ENCODE results near the gene NFATC1. TPM values are rescaled to one million over a fixed set of nuclear protein-coding genes. Genes with fewer than 3 reads are reported as not detected.

Gene NFATC1
- total and polyA plus RNA-seq, 3 experiments from 2014 or later, result 36.7 to 46.7 (median 45.9) TPM

GRCh38 chr18:79521416-79522205 lies 125.9 kb downstream of the NFATC1 start:
- ChIA-PET CTCF (no interaction called here), POLR2A (no interaction called here)
- peak in 1 of 5 donors; percentile 45 for DNase-seq
- Histone ChIP-seq H3K27ac (ENCODE audit: low read depth, low read length) (peak overlapping the region; percentile 40), H3K4me3 (ENCODE audit: low read length) (no peak overlapping the region), H3K9me3 (ENCODE audit: low read length) (no peaks in the 10 kb centered on the region), H3K4me1 (ENCODE audit: insufficient read depth, low read length) (peaks cover 82% of the 10 kb centered on the region), H3K36me3 (ENCODE audit: insufficient read depth, low read length) (no peaks in the 10 kb centered on the region), H3K27me3 (ENCODE audit: insufficient read depth, low read length, poor library complexity, severe bottlenecking) (no peaks in the 10 kb centered on the region)
- no peaks in the 10 kb centered on the region for H3K36me3 Mint-ChIP-seq
- H3K4me3 Mint-ChIP-seq, result peak overlapping the region; percentile 31 to 93 (median 85)
- no peaks in the 10 kb centered on the region for H3K9me3 Mint-ChIP-seq
- no peaks in the 10 kb centered on the region for H3K27me3 Mint-ChIP-seq
- peaks cover 65 to 88% (median 76%) of the 10 kb centered on the region in 3 donors for H3K4me1 Mint-ChIP-seq
- H3K27ac Mint-ChIP-seq, result peak overlapping the region; percentile 92 to 98 (median 96)

- CTCF ChIA-PET, result interaction anchor here (1.3 to 2.7 kb wide), 8 partner anchors 15 to 142 kb away, joined by 4 to 31 read pairs (median 6); partner anchors contain the start of gene NFATC1
- peaks cover 55 to 78% (median 66%) of the 10 kb centered on the region in 3 donors for H3K4me1 Mint-ChIP-seq
- H3K27ac Mint-ChIP-seq, result peak overlapping the region; percentile 92 to 98 (median 96)
- H3K9me3 Mint-ChIP-seq, result no peaks in the 10 kb centered on the region
- peak overlapping the region; percentile 62 to 93 (median 85) for H3K4me3 Mint-ChIP-seq
- Histone ChIP-seq H3K27me3 (ENCODE audit: insufficient read depth, low read length, poor library complexity, severe bottlenecking) (no peaks in the 10 kb centered on the region), H3K4me3 (ENCODE audit: low read length) (peak overlapping the region; percentile 75), H3K27ac (ENCODE audit: low read depth, low read length) (peak overlapping the region; percentile 40), H3K36me3 (ENCODE audit: insufficient read depth, low read length) (no peaks in the 10 kb centered on the region), H3K4me1 (ENCODE audit: insufficient read depth, low read length) (peaks cover 72% of the 10 kb centered on the region), H3K9me3 (ENCODE audit: low read length) (no peaks in the 10 kb centered on the region)
- no peaks in the 10 kb centered on the region for H3K27me3 Mint-ChIP-seq
- peaks cover 0 to 7% (median 3%) of the 10 kb centered on the region in 3 donors for H3K36me3 Mint-ChIP-seq
- POLR2A ChIA-PET, result interaction anchor here (0.8 to 2.0 kb wide), 5 partner anchors 15 to 156 kb away, joined by 3 to 9 read pairs (median 5); no protein-coding TSS in a partner anchor
- peak; percentile 44 to 86 (median 63) for DNase-seq
Observed at GRCh38 chr18:79522451-79523205, 126.9 kb downstream of the NFATC1 start.

GRCh38 chr18:79523206-79523735 lies 127.5 kb downstream of the NFATC1 start:
- H3K27ac ChIP-seq (ENCODE audit: low read depth, low read length), result peak overlapping the region; percentile 40
- H3K4me3 Mint-ChIP-seq, result peak overlapping the region; percentile 62 to 93 (median 85)
- H3K36me3 ChIP-seq (ENCODE audit: insufficient read depth, low read length), result peaks cover 1% of the 10 kb centered on the region
- peak in 3 of 5 donors; percentile 67 to 85 (median 75) for DNase-seq
- ChIA-PET POLR2A (interaction anchor here (1.5 to 2.0 kb wide), 4 partner anchors 118 to 155 kb away, joined by 4 to 9 read pairs (median 6); no protein-coding TSS in a partner anchor), CTCF (interaction anchor here (1.3 to 2.7 kb wide), 8 partner anchors 15 to 143 kb away, joined by 4 to 31 read pairs (median 6); partner anchors contain the start of gene NFATC1)
- peak overlapping the region; percentile 75 for H3K4me3 ChIP-seq (ENCODE audit: low read length)
- no peaks in the 10 kb centered on the region for H3K9me3 Mint-ChIP-seq
- H3K4me1 ChIP-seq (ENCODE audit: insufficient read depth, low read length), result peaks cover 66% of the 10 kb centered on the region
- H3K27me3 Mint-ChIP-seq, result no peaks in the 10 kb centered on the region
- H3K36me3 Mint-ChIP-seq, result peaks cover 0 to 14% (median 5%) of the 10 kb centered on the region in 3 donors
- no peaks in the 10 kb centered on the region for H3K27me3 ChIP-seq (ENCODE audit: insufficient read depth, low read length, poor library complexity, severe bottlenecking)
- H3K4me1 Mint-ChIP-seq, result peaks cover 49 to 71% (median 59%) of the 10 kb centered on the region in 3 donors
- H3K27ac Mint-ChIP-seq, result peak overlapping the region; percentile 92 to 98 (median 96)
- no peaks in the 10 kb centered on the region for H3K9me3 ChIP-seq (ENCODE audit: low read length)

- peak; percentile 59 to 90 (median 82) for DNase-seq
- Histone ChIP-seq H3K27me3 (ENCODE audit: insufficient read depth, low read length, poor library complexity, severe bottlenecking) (no peaks in the 10 kb centered on the region), H3K4me1 (ENCODE audit: insufficient read depth, low read length) (peaks cover 61% of the 10 kb centered on the region), H3K4me3 (ENCODE audit: low read length) (peak overlapping the region; percentile 75), H3K27ac (ENCODE audit: low read depth, low read length) (peak overlapping the region; percentile 43), H3K9me3 (ENCODE audit: low read length) (no peaks in the 10 kb centered on the region), H3K36me3 (ENCODE audit: insufficient read depth, low read length) (peaks cover 5% of the 10 kb centered on the region)
- CTCF ChIA-PET, result interaction anchor here (0.6 to 2.7 kb wide), 10 partner anchors 12 to 144 kb away, joined by 3 to 31 read pairs (median 4); partner anchors contain the start of gene NFATC1
- POLR2A ChIA-PET, result interaction anchor here (1.5 to 2.0 kb wide), 4 partner anchors 118 to 155 kb away, joined by 4 to 9 read pairs (median 6); no protein-coding TSS in a partner anchor
- H3K36me3 Mint-ChIP-seq, result peaks cover 0 to 17% (median 5%) of the 10 kb centered on the region in 3 donors
- peak overlapping the region; percentile 62 to 93 (median 85) for H3K4me3 Mint-ChIP-seq
- no peaks in the 10 kb centered on the region for H3K9me3 Mint-ChIP-seq
- peaks cover 45 to 70% (median 57%) of the 10 kb centered on the region in 3 donors for H3K4me1 Mint-ChIP-seq
- H3K27me3 Mint-ChIP-seq, result no peaks in the 10 kb centered on the region
- H3K27ac Mint-ChIP-seq, result peak overlapping the region; percentile 92 to 98 (median 96)
Observed at GRCh38 chr18:79523736-79524180, 128.0 kb downstream of the NFATC1 start.

- peak overlapping the region; percentile 91 to 98 (median 96) for H3K27ac Mint-ChIP-seq
- POLR2A ChIA-PET, result interaction anchor here (2.0 kb wide), 2 partner anchors 131 to 154 kb away, joined by 5 to 9 read pairs; no protein-coding TSS in a partner anchor
- peak overlapping the region; percentile 65 for H3K4me3 ChIP-seq (ENCODE audit: low read length)
- peak; percentile 43 to 73 (median 59) for DNase-seq
- H3K36me3 Mint-ChIP-seq, result peaks cover 0 to 24% (median 5%) of the 10 kb centered on the region in 3 donors
- peaks cover 5% of the 10 kb centered on the region for H3K36me3 ChIP-seq (ENCODE audit: insufficient read depth, low read length)
- no peaks in the 10 kb centered on the region for H3K27me3 Mint-ChIP-seq
- CTCF ChIA-PET, result interaction anchor here (0.6 to 2.7 kb wide), 10 partner anchors 13 to 144 kb away, joined by 3 to 31 read pairs (median 4); partner anchors contain the start of gene NFATC1
- peak overlapping the region; percentile 43 for H3K27ac ChIP-seq (ENCODE audit: low read depth, low read length)
- H3K4me1 ChIP-seq (ENCODE audit: insufficient read depth, low read length), result peaks cover 55% of the 10 kb centered on the region
- H3K4me3 Mint-ChIP-seq, result peak overlapping the region; percentile 62 to 93 (median 85)
- no peaks in the 10 kb centered on the region for H3K27me3 ChIP-seq (ENCODE audit: insufficient read depth, low read length, poor library complexity, severe bottlenecking)
- H3K9me3 Mint-ChIP-seq, result no peaks in the 10 kb centered on the region
- H3K9me3 ChIP-seq (ENCODE audit: low read length), result no peaks in the 10 kb centered on the region
- peaks cover 45 to 66% (median 57%) of the 10 kb centered on the region in 3 donors for H3K4me1 Mint-ChIP-seq
Observed at GRCh38 chr18:79524181-79525078, 128.7 kb downstream of the NFATC1 start.

GRCh38 chr18:79525556-79526467 lies 130.1 kb downstream of the NFATC1 start:
- peaks cover 5% of the 10 kb centered on the region for H3K36me3 ChIP-seq (ENCODE audit: insufficient read depth, low read length)
- peak in 1 of 5 donors; percentile 45 for DNase-seq
- Mint-ChIP-seq H3K4me1 (peaks cover 35 to 52% (median 43%) of the 10 kb centered on the region in 3 donors), H3K27me3 (no peaks in the 10 kb centered on the region), H3K4me3 (peak overlapping the region in 4 of 7 donors; percentile 50 to 76 (median 62)), H3K27ac (peak overlapping the region in 4 of 8 donors; percentile 63 to 90 (median 81)), H3K9me3 (no peaks in the 10 kb centered on the region), H3K36me3 (peaks cover 0 to 30% (median 5%) of the 10 kb centered on the region in 3 donors)
- H3K9me3 ChIP-seq (ENCODE audit: low read length), result no peaks in the 10 kb centered on the region
- no peak overlapping the region for H3K4me3 ChIP-seq (ENCODE audit: low read length)
- H3K4me1 ChIP-seq (ENCODE audit: insufficient read depth, low read length), result peaks cover 43% of the 10 kb centered on the region
- no peak overlapping the region for H3K27ac ChIP-seq (ENCODE audit: low read depth, low read length)
- H3K27me3 ChIP-seq (ENCODE audit: insufficient read depth, low read length, poor library complexity, severe bottlenecking), result no peaks in the 10 kb centered on the region
- CTCF ChIA-PET, result interaction anchor here (7.6 kb wide), 1 partner anchor 144 kb away, joined by 105 read pairs; no protein-coding TSS in a partner anchor
- POLR2A ChIA-PET, result no interaction called here

Data from CD8-positive, alpha-beta memory T cell (primary cell).